CD14-positive monocyte (primary cell): Measurements from ENCODE around the gene GAK. TPM values are rescaled to one million over a fixed set of nuclear protein-coding genes. Genes with fewer than 3 reads are reported as not detected.

ENCODE experiments used
- DNase-seq, 3 donors: peaks; one replicate each; pipeline ENCODE4 v3.0.0-alpha.2; 2011 to 2022
- H2AFZ ChIP-seq: 2 replicates; pipeline ENCODE4 v1.6.0; 2012; ENCODE audit warnings: mild to moderate bottlenecking, low read depth, low read length, inconsistent platforms; ENCODE audit not compliant: insufficient read depth, poor library complexity, severe bottlenecking
- H3K27ac ChIP-seq, 2 donors: 1 replicate in 1 of 2; 2 replicates in 1 of 2; pipeline ENCODE4 v1.5.1; 2012 to 2013; ENCODE audit warnings: low read length in 2 of 2, control low read depth in 1 of 2, inconsistent platforms in 1 of 2, low read depth in 1 of 2, mild to moderate bottlenecking in 1 of 2
- H3K27me3 ChIP-seq, 2 donors: one replicate each; pipeline versions ENCODE4 v1.6.0 to v1.6.1; 2011 to 2013; ENCODE audit warnings: low read length in 2 of 2; ENCODE audit not compliant: control insufficient read depth in 2 of 2, insufficient read depth in 2 of 2
- H3K36me3 ChIP-seq, 2 donors: replicated peaks in 1 of 2; 1 replicate in 1 of 2; 2 replicates in 1 of 2; pipeline versions ENCODE4 v1.5.1 to v1.6.1; 2012 to 2013; ENCODE audit warnings: low read length in 2 of 2, control low read depth in 1 of 2, inconsistent platforms in 1 of 2, mild to moderate bottlenecking in 1 of 2; ENCODE audit not compliant: insufficient read depth in 2 of 2, control insufficient read depth in 1 of 2
- H3K4me1 ChIP-seq, 2 donors: 1 replicate in 1 of 2; 2 replicates in 1 of 2; pipeline versions ENCODE4 v1.5.1 to v1.6.1; 2012 to 2013; ENCODE audit warnings: low read length in 2 of 2, control low read depth in 1 of 2, inconsistent platforms in 1 of 2, mild to moderate bottlenecking in 1 of 2, moderate library complexity in 1 of 2; ENCODE audit not compliant: insufficient read depth in 2 of 2, control insufficient read depth in 1 of 2
- H3K4me2 ChIP-seq: replicated peaks from 2 replicates; pipeline ENCODE3; 2012; ENCODE audit warnings: low read length, moderate library complexity, mild to moderate bottlenecking; ENCODE audit not compliant: poor library complexity, severe bottlenecking; ENCODE audit errors: extremely low read depth
- H3K4me3 ChIP-seq, 3 experiments: fragments of 200-600 bp in 1 of 3; sonication (generic) in 1 of 3; replicated peaks in 1 of 3; 1 replicate in 2 of 3; 2 replicates in 1 of 3; pipeline ENCODE4 v1.5.1; 2011 to 2013; ENCODE audit warnings: low read length in 3 of 3, mild to moderate bottlenecking in 3 of 3, control low read depth in 2 of 3, low read depth in 2 of 3, inconsistent platforms in 1 of 3, moderate library complexity in 1 of 3
- H3K79me2 ChIP-seq: 2 replicates; pipeline ENCODE4 v1.6.0; 2012; ENCODE audit warnings: mild to moderate bottlenecking, control low read depth, inconsistent platforms, low read length, moderate library complexity; ENCODE audit not compliant: insufficient read depth
- H3K9ac ChIP-seq: 2 replicates; pipeline ENCODE4 v1.6.0; 2017; ENCODE audit warnings: low read length, mild to moderate bottlenecking; ENCODE audit not compliant: insufficient read depth, poor library complexity, severe bottlenecking
- H3K9me3 ChIP-seq, 2 donors: replicated peaks in 1 of 2; 1 replicate in 1 of 2; 2 replicates in 1 of 2; pipeline versions ENCODE4 v1.5.1 to v1.6.1; 2012 to 2013; ENCODE audit warnings: low read length in 2 of 2, control low read depth in 1 of 2; ENCODE audit not compliant: control insufficient read depth in 1 of 2, insufficient read depth in 1 of 2
- H4K20me1 ChIP-seq: 2 replicates; pipeline ENCODE4 v1.6.0; 2012; ENCODE audit warnings: mild to moderate bottlenecking, low read length, control low read depth, moderate library complexity; ENCODE audit not compliant: insufficient read depth
- H3K27ac Mint-ChIP-seq, 7 donors: one replicate each; pipeline ENCODE4 v1.8.0; 2020; ENCODE audit warnings: mild to moderate bottlenecking in 7 of 7, mixed read lengths in 7 of 7, moderate library complexity in 6 of 7, inconsistent platforms in 2 of 7
- H3K27me3 Mint-ChIP-seq, 3 donors: one replicate each; pipeline ENCODE4 v1.8.0; 2021 to 2022; ENCODE audit warnings: low read depth in 3 of 3, mild to moderate bottlenecking in 3 of 3, mixed read lengths in 3 of 3, moderate library complexity in 3 of 3, inconsistent platforms in 1 of 3
- H3K36me3 Mint-ChIP-seq, 2 donors: one replicate each; pipeline ENCODE4 v1.8.0; 2020; ENCODE audit warnings: mixed read lengths in 2 of 2, inconsistent platforms in 1 of 2, mild to moderate bottlenecking in 1 of 2
- H3K4me1 Mint-ChIP-seq: one replicate; pipeline ENCODE4 v1.8.0; 2020; ENCODE audit warnings: mild to moderate bottlenecking, mixed read lengths
- H3K4me3 Mint-ChIP-seq, 2 donors: one replicate each; pipeline ENCODE4 v1.8.0; 2020; ENCODE audit warnings: mild to moderate bottlenecking in 2 of 2, mixed read lengths in 2 of 2, moderate library complexity in 1 of 2
- H3K9me3 Mint-ChIP-seq, 7 donors: one replicate each; pipeline ENCODE4 v1.8.0; 2020 to 2022; ENCODE audit warnings: mixed read lengths in 7 of 7, mild to moderate bottlenecking in 6 of 7, moderate library complexity in 6 of 7, inconsistent platforms in 2 of 7
- CTCF ChIP-seq: fragments of 200-600 bp; IDR thresholded peaks from one replicate; pipeline ENCODE4 v1.8.0; 2022; ENCODE audit warnings: antibody characterized with exemption, mild to moderate bottlenecking
- WGBS: methylation state at CpG from one replicate; pipeline ENCODE4 v1.1.5; 2013; ENCODE audit warnings: missing lambda C conversion rate; ENCODE audit not compliant: insufficient coverage; 5-methylcytosine and 5-hydroxymethylcytosine counted together
- intact Hi-C, 2 donors: fragments of 100-400 bp; cut with micrococcal nuclease; formaldehyde crosslinking; loops; one replicate each; pipeline versions ENCODE4 v1.15.0 to v1.15.1; 2023
- polyA plus RNA-seq, 3 donors: library from polyadenylated mRNA; depleted of rRNA in 1 of 3; unstranded in 2 of 3; stranded (reverse) in 1 of 3; fragments of 300-500 nt in 2 of 3; fragments of >200 nt in 1 of 3; fragmentation: Illumina TruSeq in 2 of 3; gene quantifications; 1 replicate in 2 of 3; 2 replicates in 1 of 3; pipeline ENCODE4 v1.2.3, GENCODE V29; 2012 to 2021

GAK gene
- polyA plus RNA-seq, 3 donors = 40.3 to 88.7 (median 54.9) TPM

GRCh38 chr4:917992-918391 is 14.1 kb downstream of the GAK start:
- TF ChIP-seq CTCF = no peak
- peak overlapping the region in 1 of 2 donors; percentile 20 for H3K27ac ChIP-seq
- H4K20me1 ChIP-seq = peaks cover 100% of the 10 kb centered on the region
- DNase-seq = no peak
- no peak overlapping the region for H3K9ac ChIP-seq
- Mint-ChIP-seq H3K9me3 (peaks cover 0 to 5% (median 0%) of the 10 kb centered on the region in 7 donors), H3K27ac (no peak overlapping the region), H3K36me3 (peaks cover 13 to 30% of the 10 kb centered on the region in 2 donors), H3K27me3 (peaks cover 0 to 2% (median 0%) of the 10 kb centered on the region in 3 donors), H3K4me1 (peaks cover 76% of the 10 kb centered on the region), H3K4me3 (no peak overlapping the region)
- no peak overlapping the region for H3K4me3 ChIP-seq
- H3K27me3 ChIP-seq = no peaks in the 10 kb centered on the region
- no peaks in the 10 kb centered on the region for H3K9me3 ChIP-seq
- intact Hi-C loops = no loop called here
- H3K4me2 ChIP-seq = no peak overlapping the region
- H3K79me2 ChIP-seq = peaks cover 95% of the 10 kb centered on the region
- WGBS = 100% methylated on average over 1 of the region's 2 CpGs
- peaks cover 4 to 14% of the 10 kb centered on the region in 2 donors for H3K36me3 ChIP-seq
- H2AFZ ChIP-seq = no peak overlapping the region
- peaks cover 53 to 54% of the 10 kb centered on the region in 2 donors for H3K4me1 ChIP-seq

- Histone ChIP-seq H3K4me1 (peaks cover 48 to 50% of the 10 kb centered on the region in 2 donors), H3K4me2 (no peak overlapping the region), H2AFZ (no peak overlapping the region), H3K36me3 (peaks cover 9 to 20% of the 10 kb centered on the region in 2 donors), H3K27me3 (no peaks in the 10 kb centered on the region), H3K9ac (no peak overlapping the region), H3K4me3 (no peak overlapping the region), H3K27ac (no peak overlapping the region), H3K79me2 (peaks cover 95% of the 10 kb centered on the region), H3K9me3 (no peaks in the 10 kb centered on the region), H4K20me1 (peaks cover 100% of the 10 kb centered on the region)
- Mint-ChIP-seq H3K4me3 (no peak overlapping the region), H3K27me3 (peaks cover 0 to 2% (median 0%) of the 10 kb centered on the region in 3 donors), H3K4me1 (peaks cover 71% of the 10 kb centered on the region), H3K9me3 (peaks cover 0 to 5% (median 0%) of the 10 kb centered on the region in 7 donors), H3K36me3 (peaks cover 15 to 31% of the 10 kb centered on the region in 2 donors), H3K27ac (peak overlapping the region in 3 of 7 donors; percentile 2 to 57 (median 11))
- no peak for TF ChIP-seq CTCF
- DNase-seq = no peak
- WGBS = no CpG with 5 or more reads among the region's 7 CpGs
- intact Hi-C loops = no loop called here
These were observed 14.7 kb downstream of the GAK start for GRCh38 chr4:917466-917865.
